ENCODE measurements around the gene CCDC93. TPM values are rescaled to one million over a fixed set of nuclear protein-coding genes. Genes with fewer than 3 reads are reported as not detected.

The CCDC93 gene
- total RNA-seq, 6 donors from 2014 or later, result 19.6 to 141 (median 38.8) TPM

DNA sequence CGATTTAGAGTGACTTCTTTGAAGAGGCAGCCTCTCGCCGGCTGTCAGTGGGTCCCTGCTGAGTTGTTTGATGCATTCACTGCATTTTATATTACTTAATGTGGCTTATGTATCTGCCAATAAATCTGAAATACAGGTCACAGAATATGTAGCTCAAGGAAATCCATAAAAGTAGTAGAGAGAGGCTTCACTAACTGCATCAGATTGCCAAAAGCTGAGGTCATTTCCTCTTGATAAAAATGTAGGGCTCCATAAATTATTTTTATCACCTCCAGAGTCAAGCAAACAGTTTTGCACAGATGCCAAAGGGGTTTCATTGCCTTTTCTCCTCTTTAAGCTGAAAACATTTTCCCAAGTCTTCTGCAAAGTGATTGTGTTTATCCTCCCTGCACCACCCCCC is 36.5 kb upstream of the CCDC93 start:
- DNase-seq, result no peak
- no peaks in the 10 kb centered on the region for H3K36me3 ChIP-seq
- H3K27me3 ChIP-seq, result no peaks in the 10 kb centered on the region
- H3K4me1 ChIP-seq, result peaks cover 0 to 5% (median 2%) of the 10 kb centered on the region in 4 donors
- H3K4me3 ChIP-seq, result no peak overlapping the region
- 48 to 53% methylated on average over 3 of the region's 3 CpGs for WGBS, 2 donors
- no peak for TF ChIP-seq CTCF (IDR thresholded peaks at IDR 0.05)
- no peak for TF ChIP-seq POLR2AphosphoS5 (IDR thresholded peaks at IDR 0.05)
- no peak overlapping the region for H3K27ac ChIP-seq
- no peak for ATAC-seq (ENCODE audit: low FRiP score in 2 of 2)
- H3K9me3 ChIP-seq, result no peaks in the 10 kb centered on the region

DNA sequence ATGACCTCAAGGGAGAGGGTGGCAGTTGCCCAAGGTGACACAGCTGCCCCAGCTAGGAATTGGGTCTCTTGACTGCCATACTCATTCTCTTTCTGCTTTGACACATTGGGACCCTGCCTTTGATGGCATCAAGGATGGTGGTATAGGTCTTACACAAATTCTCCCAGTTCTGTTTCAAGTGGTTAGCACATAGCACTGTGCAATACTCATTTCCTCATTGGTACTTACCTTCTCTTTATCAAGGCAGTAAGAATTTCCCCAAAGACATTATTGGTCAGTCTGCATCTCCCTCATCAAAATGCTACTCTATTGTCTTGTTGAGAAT is 35.9 kb upstream of the CCDC93 start:
- DNase-seq (no peak), ATAC-seq (ENCODE audit: low FRiP score in 2 of 2) (no peak)
- Histone ChIP-seq H3K27me3 (no peaks in the 10 kb centered on the region), H3K36me3 (no peaks in the 10 kb centered on the region), H3K4me3 (no peak overlapping the region), H3K9me3 (no peaks in the 10 kb centered on the region), H3K27ac (no peak overlapping the region), H3K4me1 (peaks cover 0 to 5% (median 2%) of the 10 kb centered on the region in 4 donors)
- TF ChIP-seq POLR2A (IDR thresholded peaks at IDR 0.05) (no peak), CTCF (IDR thresholded peaks at IDR 0.05) (no peak), EP300 (IDR thresholded peaks at IDR 0.05) (no peak), POLR2AphosphoS5 (IDR thresholded peaks at IDR 0.05) (no peak)

DNA sequence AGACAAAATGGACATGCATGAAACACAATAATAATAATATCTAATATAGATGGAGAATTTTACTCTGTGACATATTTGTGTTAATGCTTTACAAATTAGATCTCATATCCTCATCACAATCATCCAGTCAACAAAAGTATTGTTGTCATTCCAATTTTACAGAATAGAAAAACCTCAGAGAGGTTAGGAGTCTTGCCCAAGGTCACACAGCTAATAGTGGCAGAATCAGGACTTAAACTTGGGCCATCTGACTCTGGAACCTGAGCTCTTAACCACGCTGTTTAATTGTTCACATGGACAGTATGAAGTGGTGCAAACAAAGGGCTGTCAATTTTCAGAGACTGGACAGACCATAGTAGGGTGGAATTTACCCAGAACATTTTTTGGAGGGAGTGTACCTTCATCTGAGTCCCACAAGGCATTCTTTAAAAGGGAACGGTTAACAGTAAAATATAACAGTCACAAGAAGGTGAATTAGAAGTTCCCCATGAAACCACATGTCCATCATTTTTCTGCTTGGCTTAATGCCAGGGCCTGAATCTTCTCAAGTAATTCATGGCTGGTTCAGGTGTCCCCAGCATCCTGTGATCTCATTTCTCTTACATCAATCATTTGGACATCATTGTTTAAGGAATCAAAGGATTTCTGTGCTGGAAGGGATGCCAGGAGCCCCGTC is 35.4 kb upstream of the CCDC93 start:
- Histone ChIP-seq H3K4me3 (no peak overlapping the region), H3K36me3 (no peaks in the 10 kb centered on the region), H3K4me1 (peaks cover 0 to 5% (median 2%) of the 10 kb centered on the region in 4 donors), H3K27me3 (no peaks in the 10 kb centered on the region), H3K27ac (no peak overlapping the region), H3K9me3 (no peaks in the 10 kb centered on the region)
- ATAC-seq (ENCODE audit: low FRiP score in 2 of 2) (no peak), DNase-seq (no peak)
- TF ChIP-seq EP300 (IDR thresholded peaks at IDR 0.05), result no peak
- no peak for TF ChIP-seq POLR2AphosphoS5 (IDR thresholded peaks at IDR 0.05)
- TF ChIP-seq POLR2A (IDR thresholded peaks at IDR 0.05), result no peak
- TF ChIP-seq CTCF (IDR thresholded peaks at IDR 0.05), result no peak
- 48 to 63% methylated on average over 3 of the region's 3 CpGs for WGBS, 2 donors

GRCh38 chr2:118048401-118048800 is 34.5 kb upstream of the CCDC93 start:
- 66 to 86% methylated on average over 3 of the region's 3 CpGs for WGBS, 2 donors
- Histone ChIP-seq H3K4me3 (no peak overlapping the region), H3K36me3 (no peaks in the 10 kb centered on the region), H3K9me3 (no peaks in the 10 kb centered on the region), H3K27me3 (no peaks in the 10 kb centered on the region), H3K4me1 (peaks cover 0 to 5% (median 2%) of the 10 kb centered on the region in 4 donors), H3K27ac (no peak overlapping the region)
- TF ChIP-seq POLR2AphosphoS5 (IDR thresholded peaks at IDR 0.05) (no peak), EP300 (IDR thresholded peaks at IDR 0.05) (no peak), CTCF (IDR thresholded peaks at IDR 0.05) (no peak), POLR2A (IDR thresholded peaks at IDR 0.05) (no peak)
- ATAC-seq (ENCODE audit: low FRiP score in 2 of 2) (no peak), DNase-seq (no peak)

DNA sequence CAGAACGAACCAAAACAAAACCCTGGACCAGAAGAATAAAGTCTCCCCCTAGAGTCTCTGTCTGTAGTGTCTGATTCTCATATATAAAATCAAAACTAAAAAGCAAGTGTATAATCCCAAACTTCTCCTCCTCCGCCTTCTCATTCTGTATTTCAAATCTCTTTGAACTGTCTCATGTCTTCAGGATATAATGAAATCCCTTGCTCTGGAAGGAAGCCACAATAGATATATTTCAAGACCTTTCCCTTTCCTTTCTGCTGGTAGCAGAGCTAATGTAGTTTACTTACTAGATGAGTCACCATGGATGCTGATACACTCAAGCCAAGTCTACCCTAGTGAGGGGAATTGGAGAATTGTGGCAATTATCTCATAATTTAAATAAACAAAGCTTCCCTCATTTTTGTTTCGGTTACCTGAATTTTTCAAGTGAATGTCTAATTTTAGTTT is 33.5 kb upstream of the CCDC93 start:
- no peak for TF ChIP-seq POLR2AphosphoS5 (IDR thresholded peaks at IDR 0.05)
- no peak for TF ChIP-seq EP300 (IDR thresholded peaks at IDR 0.05)
- no peak for TF ChIP-seq POLR2A (IDR thresholded peaks at IDR 0.05)
- no peak for TF ChIP-seq CTCF (IDR thresholded peaks at IDR 0.05)
- H3K9me3 ChIP-seq, result no peaks in the 10 kb centered on the region
- no peaks in the 10 kb centered on the region for H3K36me3 ChIP-seq
- DNase-seq (no peak), ATAC-seq (ENCODE audit: low FRiP score in 2 of 2) (peak in 1 of 2 donors; percentile 88)
- no peak overlapping the region for H3K27ac ChIP-seq
- no peak overlapping the region for H3K4me3 ChIP-seq
- WGBS, 2 donors, result 52 to 61% methylated on average over 3 of the region's 3 CpGs
- H3K4me1 ChIP-seq, result peaks cover 0 to 5% (median 2%) of the 10 kb centered on the region in 4 donors
- H3K27me3 ChIP-seq, result no peaks in the 10 kb centered on the region
